H9 (cell line): ENCODE measurements around the gene GPAT2. TPM values are rescaled to one million over a fixed set of nuclear protein-coding genes. Genes with fewer than 3 reads are reported as not detected.
"Not testable (repeated sequence)": the region's sequence is repeated elsewhere in the genome, so short reads cannot be mapped to it uniquely, and the experiment has no call there.

ENCODE experiments used
- DNase-seq: peaks from one replicate; pipeline ENCODE4 v3.0.0-alpha.2; 2017
- H2AFZ ChIP-seq: one replicate; pipeline ENCODE4 v1.6.1; 2013; ENCODE audit warnings: mild to moderate bottlenecking, low read length, control low read depth, moderate library complexity
- H2AK5ac ChIP-seq: 2 replicates; pipeline ENCODE4 v1.6.1; 2013; ENCODE audit warnings: low read length, control low read depth, mixed read lengths; ENCODE audit not compliant: insufficient read length
- H2BK120ac ChIP-seq: one replicate; pipeline ENCODE4 v1.6.1; 2013; ENCODE audit warnings: low read depth, mild to moderate bottlenecking, low read length, control low read depth, inconsistent platforms; ENCODE audit not compliant: poor library complexity, severe bottlenecking
- H2BK12ac ChIP-seq: 2 replicates; pipeline ENCODE4 v1.6.1; 2013; ENCODE audit warnings: low read length, control low read depth, mixed read lengths, low read depth; ENCODE audit not compliant: insufficient read length
- H2BK15ac ChIP-seq: 2 replicates; pipeline ENCODE4 v1.6.1; 2013; ENCODE audit warnings: low read depth, low read length, control low read depth
- H2BK20ac ChIP-seq: one replicate; pipeline ENCODE4 v1.6.1; 2013; ENCODE audit warnings: low read depth, mild to moderate bottlenecking, low read length, control low read depth, inconsistent platforms; ENCODE audit not compliant: poor library complexity, severe bottlenecking
- H2BK5ac ChIP-seq: 2 replicates; pipeline ENCODE4 v1.6.1; 2013; ENCODE audit warnings: low read length, control low read depth, mixed read lengths; ENCODE audit not compliant: insufficient read length
- H3K14ac ChIP-seq: 2 replicates; pipeline ENCODE4 v1.6.1; 2013; ENCODE audit warnings: low read length, control low read depth; ENCODE audit not compliant: insufficient read depth
- H3K18ac ChIP-seq: 2 replicates; pipeline ENCODE4 v1.6.1; 2013; ENCODE audit warnings: low read depth, mild to moderate bottlenecking, mixed read lengths, low read length, control low read depth; ENCODE audit not compliant: insufficient read length
- H3K23ac ChIP-seq: 2 replicates; pipeline ENCODE4 v1.6.1; 2013; ENCODE audit warnings: low read length, control low read depth, mixed read lengths, low read depth; ENCODE audit not compliant: insufficient read length
- H3K23me2 ChIP-seq: 2 replicates; pipeline ENCODE4 v1.6.1; 2013; ENCODE audit warnings: low read depth, mild to moderate bottlenecking, mixed read lengths, low read length, control low read depth; ENCODE audit not compliant: insufficient read length, poor library complexity, severe bottlenecking
- H3K27ac ChIP-seq: 2 replicates; pipeline ENCODE4 v1.5.1; 2013; ENCODE audit warnings: low read length, control low read depth, mixed read lengths, low read depth; ENCODE audit not compliant: insufficient read length
- H3K27me3 ChIP-seq: 2 replicates; pipeline ENCODE4 v1.6.1; 2013; ENCODE audit warnings: low read length, control low read depth, inconsistent platforms; ENCODE audit not compliant: insufficient read depth
- H3K4ac ChIP-seq: 2 replicates; pipeline ENCODE4 v1.6.1; 2013; ENCODE audit warnings: low read depth, mild to moderate bottlenecking, control low read depth, inconsistent platforms, low read length, moderate library complexity
- H3K4me1 ChIP-seq: 2 replicates; pipeline ENCODE4 v1.6.1; 2013; ENCODE audit warnings: low read length, control low read depth, inconsistent platforms; ENCODE audit not compliant: insufficient read depth
- H3K4me2 ChIP-seq: 2 replicates; pipeline ENCODE4 v1.6.1; 2013; ENCODE audit warnings: low read length, control low read depth, mixed read lengths; ENCODE audit not compliant: insufficient read length, insufficient read depth
- H3K56ac ChIP-seq: 2 replicates; pipeline ENCODE4 v1.6.1; 2013; ENCODE audit warnings: low read depth, mild to moderate bottlenecking, mixed read lengths, low read length, control low read depth; ENCODE audit not compliant: insufficient read length
- H3K79me1 ChIP-seq: 2 replicates; pipeline ENCODE4 v1.6.1; 2013; ENCODE audit warnings: low read depth, mild to moderate bottlenecking, moderate library complexity, low read length, control low read depth, inconsistent platforms; ENCODE audit not compliant: insufficient read depth, poor library complexity, severe bottlenecking
- H3K79me2 ChIP-seq: 2 replicates; pipeline ENCODE4 v1.6.1; 2013; ENCODE audit warnings: low read length, control low read depth, inconsistent platforms; ENCODE audit not compliant: insufficient read depth
- H3K9ac ChIP-seq: 2 replicates; pipeline ENCODE4 v1.6.1; 2013; ENCODE audit warnings: low read length, control low read depth, mixed read lengths; ENCODE audit not compliant: insufficient read length; ENCODE audit errors: extremely low read depth
- H3K9me3 ChIP-seq: one replicate; pipeline ENCODE4 v1.6.1; 2013; ENCODE audit warnings: low read depth, low read length, inconsistent platforms; ENCODE audit not compliant: control insufficient read depth
- H3T11ph ChIP-seq: one replicate; pipeline ENCODE4 v1.6.1; 2013; ENCODE audit warnings: mild to moderate bottlenecking, low read length, control low read depth, inconsistent platforms
- H4K20me1 ChIP-seq: one replicate; pipeline ENCODE4 v1.6.1; 2013; ENCODE audit not compliant: control insufficient read depth, insufficient read length, insufficient read depth
- H4K5ac ChIP-seq: 2 replicates; pipeline ENCODE4 v1.6.1; 2013; ENCODE audit warnings: low read depth, mild to moderate bottlenecking, mixed read lengths, low read length, control low read depth; ENCODE audit not compliant: insufficient read length
- H4K8ac ChIP-seq: replicated peaks from 2 replicates; pipeline ENCODE4 v1.6.1; 2013; ENCODE audit warnings: low read length, control low read depth, mixed read lengths, low read depth; ENCODE audit not compliant: insufficient read length
- H4K91ac ChIP-seq: 2 replicates; pipeline ENCODE4 v1.6.1; 2013; ENCODE audit warnings: low read depth, mild to moderate bottlenecking, moderate library complexity, mixed read lengths, low read length, control low read depth; ENCODE audit not compliant: insufficient read length
- H3K27ac Mint-ChIP-seq, 3 experiments: 2 replicates in 2 of 3; 3 replicates in 1 of 3; pipeline ENCODE4 v1.8.0; 2020 to 2021; ENCODE audit warnings: mixed read lengths in 3 of 3, mild to moderate bottlenecking in 1 of 3, moderate library complexity in 1 of 3
- H3K27me3 Mint-ChIP-seq: 2 replicates; pipeline ENCODE4 v1.8.0; 2021; ENCODE audit warnings: low read depth, mild to moderate bottlenecking, moderate library complexity, mixed read lengths
- H3K36me3 Mint-ChIP-seq, 3 experiments: 2 replicates in 2 of 3; 3 replicates in 1 of 3; pipeline ENCODE4 v1.8.0; 2020 to 2021; ENCODE audit warnings: low read depth in 3 of 3, mixed read lengths in 3 of 3; ENCODE audit not compliant: insufficient read depth in 1 of 3
- H3K4me1 Mint-ChIP-seq, 2 experiments: 2 replicates each; pipeline ENCODE4 v1.8.0; 2020; ENCODE audit warnings: mixed read lengths in 2 of 2
- H3K4me3 Mint-ChIP-seq, 2 experiments: 2 replicates in 1 of 2; 3 replicates in 1 of 2; pipeline ENCODE4 v1.8.0; 2020 to 2021; ENCODE audit warnings: mild to moderate bottlenecking in 2 of 2, mixed read lengths in 2 of 2, moderate library complexity in 1 of 2
- H3K9me3 Mint-ChIP-seq, 2 experiments: 2 replicates in 1 of 2; 3 replicates in 1 of 2; pipeline ENCODE4 v1.8.0; 2020; ENCODE audit warnings: mild to moderate bottlenecking in 2 of 2, mixed read lengths in 2 of 2, moderate library complexity in 1 of 2
- WGBS: extraction: QIAGEN DNeasy Blood & Tissue Kit; methylation state at CpG from one replicate; pipeline ENCODE4 v1.1.7; 2013; ENCODE audit warnings: missing lambda C conversion rate, low lambda C conversion rate, mixed read lengths; ENCODE audit not compliant: insufficient read length; ENCODE audit errors: extremely low coverage; 5-methylcytosine and 5-hydroxymethylcytosine counted together
- total RNA-seq: library from RNA; stranded (reverse); gene quantifications from 2 replicates; pipeline ENCODE4 v1.2.1, GENCODE V29; 2021

GPAT2 gene
- total RNA-seq, 1 experiment from 2014 or later = 0.17 TPM

DNA sequence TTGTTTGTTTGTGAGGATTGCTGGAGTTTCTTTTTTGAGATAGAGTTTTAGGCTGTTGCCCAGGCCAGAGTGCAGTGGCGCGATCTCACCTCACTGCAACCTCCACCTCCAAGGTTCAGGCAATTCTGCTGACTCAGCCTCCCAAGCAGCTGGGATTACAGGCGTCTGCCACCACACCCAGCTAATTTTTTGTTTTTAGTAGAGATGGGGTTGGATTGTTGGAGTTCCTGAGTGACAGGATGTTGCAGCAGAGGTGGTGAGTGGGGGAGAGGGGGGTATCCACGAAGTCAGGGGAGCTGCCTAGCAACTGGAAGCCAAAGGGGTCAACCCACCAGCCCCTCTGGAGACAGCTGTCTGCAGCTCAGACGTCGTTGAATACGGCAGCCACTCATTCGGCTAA is 35.2 kb upstream of the GPAT2 start:
- Mint-ChIP-seq H3K27ac (peak overlapping the region in 1 of 3 experiments; percentile 55; a peak in 1 of 7 replicates), H3K4me1 (peaks cover 3 to 12% of the 10 kb centered on the region in 2 experiments)
- H2AK5ac ChIP-seq, H3K4me2 ChIP-seq, H3K36me3 Mint-ChIP-seq, H3K9me3 ChIP-seq, H3K27me3 ChIP-seq, H3K27me3 Mint-ChIP-seq, H3K23me2 ChIP-seq, H3K9ac ChIP-seq, H3K4me1 ChIP-seq, H4K91ac ChIP-seq, H4K20me1 ChIP-seq, H3K9me3 Mint-ChIP-seq, H2BK20ac ChIP-seq, DNase-seq, H2BK15ac ChIP-seq, H3K4me3 Mint-ChIP-seq, H2BK5ac ChIP-seq, H4K5ac ChIP-seq, H3T11ph ChIP-seq, H2AFZ ChIP-seq, H3K79me2 ChIP-seq, H2BK120ac ChIP-seq, H3K27ac ChIP-seq, H3K14ac ChIP-seq, H4K8ac ChIP-seq, H3K23ac ChIP-seq, H3K79me1 ChIP-seq, H2BK12ac ChIP-seq, H3K56ac ChIP-seq, H3K18ac ChIP-seq, H3K4ac ChIP-seq: not testable (repeated sequence)
- WGBS = no CpG with 5 or more reads among the region's 8 CpGs

- H3K4me1 Mint-ChIP-seq = peaks cover 3 to 12% of the 10 kb centered on the region in 2 experiments
- not testable (repeated sequence) for H2AFZ ChIP-seq, H3K23ac ChIP-seq, H3K9ac ChIP-seq, H3K9me3 Mint-ChIP-seq, H4K91ac ChIP-seq, H3K14ac ChIP-seq, H4K8ac ChIP-seq, H2BK120ac ChIP-seq, DNase-seq, H3K4ac ChIP-seq, H3K27me3 Mint-ChIP-seq, H3K27ac ChIP-seq, H3K4me3 Mint-ChIP-seq, H3K56ac ChIP-seq, H2AK5ac ChIP-seq, H2BK12ac ChIP-seq, H2BK20ac ChIP-seq, H3K36me3 Mint-ChIP-seq, H3K79me2 ChIP-seq, H3K4me1 ChIP-seq, H4K20me1 ChIP-seq, H3T11ph ChIP-seq, H2BK15ac ChIP-seq, H3K23me2 ChIP-seq, H3K27ac Mint-ChIP-seq, H3K9me3 ChIP-seq, H3K79me1 ChIP-seq, H4K5ac ChIP-seq, H3K27me3 ChIP-seq, H3K4me2 ChIP-seq, H3K18ac ChIP-seq, H2BK5ac ChIP-seq
- no CpG with 5 or more reads among the region's 9 CpGs for WGBS
These were observed 33.3 kb upstream of the GPAT2 start for GRCh38 chr2:96067902-96068581.
